Activated CD4-positive, alpha-beta T cell treated with anti-CD3 and anti-CD28 coated beads for 1 hour (primary cell): Measurements from ENCODE around the gene GNAI1.

ENCODE experiments used
- DNase-seq: peaks from one replicate; pipeline ENCODE4 v3.0.0-alpha.2; 2020

The GNAI1 gene

DNA sequence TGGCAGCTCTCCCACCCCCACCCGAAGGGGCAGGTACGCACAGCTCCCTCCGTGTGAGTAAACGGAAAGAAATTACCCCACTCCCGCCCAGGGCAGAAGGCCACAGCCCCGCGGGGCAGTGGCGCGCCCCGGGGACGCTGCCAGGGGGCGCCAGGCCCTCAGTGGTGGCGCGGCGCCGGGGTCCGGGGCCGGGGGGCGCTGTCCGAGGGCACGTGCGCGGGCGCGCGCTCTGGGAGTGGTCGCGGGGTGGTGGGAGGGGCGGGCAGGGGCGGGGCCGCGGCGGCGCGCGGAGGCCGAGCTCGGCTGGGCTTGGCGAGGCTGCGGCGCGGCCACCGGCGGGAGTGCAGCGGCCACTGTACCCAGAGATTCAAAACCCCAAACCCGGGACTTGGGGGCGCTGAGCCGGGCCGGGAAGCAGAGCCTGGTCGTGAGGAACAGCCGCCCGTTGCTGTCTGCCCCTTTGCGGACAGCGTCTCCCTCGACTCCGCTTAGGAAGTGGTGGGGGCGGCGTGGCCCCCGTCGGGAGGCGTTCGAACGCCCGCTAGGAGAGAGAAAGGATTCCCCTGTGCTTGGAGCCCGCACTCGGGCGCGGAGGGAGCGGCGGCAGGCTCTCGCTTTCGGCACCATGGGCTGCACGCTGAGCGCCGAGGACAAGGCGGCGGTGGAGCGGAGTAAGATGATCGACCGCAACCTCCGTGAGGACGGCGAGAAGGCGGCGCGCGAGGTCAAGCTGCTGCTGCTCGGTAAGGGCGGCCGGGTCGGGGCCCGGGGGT is at the start of gene GNAI1:
Gene GNAI1, plus strand, starts transcription at position 296 of the 773 bp plus-strand sequence. Its CDS starts 330 bp downstream, at position 626.
- DNase-seq, result no peak

DNA sequence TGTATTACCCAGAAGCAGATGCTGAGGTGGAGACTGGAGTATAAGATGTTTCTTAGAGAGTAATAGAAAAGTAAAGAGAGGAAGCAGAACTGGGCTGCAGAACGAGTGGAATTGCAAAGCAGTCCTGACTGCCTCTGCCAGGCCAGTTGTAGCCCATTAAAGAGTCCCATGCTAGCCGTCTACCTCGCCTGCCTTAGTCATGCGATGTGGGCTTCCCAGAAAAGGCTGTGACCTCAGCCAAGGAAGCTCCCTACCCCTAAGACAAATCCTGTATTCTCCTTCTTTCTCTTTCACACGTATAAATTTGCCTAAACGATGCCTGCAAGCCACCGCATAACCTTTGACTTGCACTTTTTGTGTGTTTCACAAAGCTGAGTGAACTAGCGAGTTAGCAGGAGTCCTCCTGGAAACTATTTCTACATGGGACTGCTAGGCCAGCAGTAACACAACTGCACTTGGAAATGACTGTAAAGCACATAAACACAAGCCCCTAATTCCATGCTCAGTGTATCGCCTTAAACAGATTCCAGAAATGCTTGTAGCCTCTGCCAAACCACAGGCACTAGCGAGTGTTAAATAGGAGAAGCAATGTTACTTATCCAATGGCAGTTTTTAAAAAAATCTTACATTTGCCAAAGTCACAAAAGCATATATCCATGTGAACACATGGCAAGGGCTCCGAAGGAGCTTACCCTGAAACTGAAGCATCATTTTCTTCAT is 47.4 kb upstream of the GNAI1 start:
- DNase-seq, result no peak

DNA sequence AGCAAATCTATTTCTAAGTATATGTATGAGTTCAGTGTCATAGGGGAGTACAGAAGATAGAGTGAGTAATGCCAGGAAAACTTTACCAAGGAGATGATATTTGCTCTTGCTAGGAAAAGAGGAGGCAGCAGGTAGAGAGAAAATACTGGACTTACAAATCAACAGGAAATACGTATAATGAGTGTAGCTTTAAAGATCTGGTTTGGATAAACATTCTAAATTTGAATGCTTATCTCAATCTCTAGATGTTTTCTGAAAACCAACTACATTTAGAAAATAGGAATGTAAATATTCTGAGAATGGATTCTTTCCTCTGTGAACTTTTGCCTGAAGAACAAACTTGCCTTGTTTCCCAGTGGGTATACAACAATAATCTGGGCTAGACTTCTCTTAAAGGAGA is 46.9 kb upstream of the GNAI1 start:
- DNase-seq, result no peak

DNA sequence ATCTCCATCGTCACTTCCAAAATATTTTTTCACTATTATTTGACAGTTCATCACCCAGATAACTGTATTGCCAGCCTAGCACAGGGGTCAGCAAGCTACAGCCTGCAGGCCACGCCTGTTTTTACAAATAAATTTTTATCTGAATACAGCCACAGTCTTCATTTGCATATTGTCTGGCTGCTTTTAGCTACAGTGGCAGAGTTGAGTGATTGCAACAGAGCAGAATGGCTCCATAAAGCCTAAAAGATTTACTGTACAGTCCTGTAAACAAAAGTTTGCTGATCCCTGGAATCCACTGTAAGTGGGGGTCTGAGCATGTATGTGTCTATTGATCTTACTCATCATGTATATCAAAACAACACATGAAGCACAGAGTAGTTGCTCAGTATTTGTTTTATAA is 45.9 kb upstream of the GNAI1 start:
- no peak for DNase-seq

DNA sequence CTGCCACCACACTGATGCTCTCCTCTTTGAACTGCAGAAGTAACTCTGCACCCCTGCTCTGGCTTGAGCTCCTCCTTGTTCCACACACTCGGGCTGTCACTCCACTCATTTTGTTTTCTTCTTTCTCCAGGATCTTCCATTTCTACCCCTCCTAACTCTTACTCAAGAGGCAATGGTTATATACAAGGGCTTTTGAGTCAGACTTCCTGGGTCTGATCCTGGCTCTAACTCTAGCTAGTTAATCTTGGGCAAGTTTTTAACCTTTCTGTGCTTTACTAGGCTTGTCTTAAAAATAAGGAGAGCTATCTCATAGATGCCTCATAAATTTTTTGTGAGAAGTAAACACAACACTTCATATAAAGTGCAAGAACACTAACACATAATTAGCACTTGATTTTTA is 45.3 kb upstream of the GNAI1 start:
- DNase-seq, result no peak

DNA sequence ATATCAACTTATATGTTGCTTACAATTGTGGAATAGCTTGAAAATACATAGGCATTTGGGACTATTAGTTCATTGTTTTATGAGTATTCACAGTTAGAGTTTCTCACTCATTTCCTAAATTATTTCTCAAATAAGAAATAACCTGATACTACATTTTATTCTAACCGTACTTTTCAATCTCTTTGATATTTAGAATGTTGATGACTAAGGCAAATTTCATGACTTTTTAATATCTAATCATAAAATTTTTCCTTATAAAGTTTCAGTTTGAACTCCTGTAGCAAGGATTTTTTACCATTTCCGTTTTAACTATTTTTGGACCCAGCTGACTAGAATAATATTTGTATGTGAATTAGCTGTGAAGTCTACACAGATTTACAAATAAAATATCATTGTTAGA is 41.3 kb upstream of the GNAI1 start:
- DNase-seq, result no peak

DNA sequence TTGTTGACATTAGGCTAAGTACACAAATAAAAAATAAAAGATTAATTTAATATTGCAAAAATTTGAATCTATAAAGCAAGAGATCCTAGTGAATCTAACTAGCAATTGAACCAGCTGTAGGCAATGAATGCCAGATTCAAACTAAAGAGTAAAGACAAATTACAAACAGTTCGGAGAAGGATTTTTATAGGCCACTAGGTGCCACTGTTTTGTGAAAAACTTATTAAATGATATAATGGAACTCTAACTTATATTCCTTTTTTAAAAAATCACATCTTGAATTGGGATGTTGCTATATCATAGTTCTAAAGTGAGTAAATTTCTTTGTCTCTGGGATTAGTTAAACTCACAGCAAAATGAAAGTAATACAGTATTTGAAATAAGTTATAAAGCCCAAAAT is 39.1 kb upstream of the GNAI1 start:
- DNase-seq, result no peak

DNA sequence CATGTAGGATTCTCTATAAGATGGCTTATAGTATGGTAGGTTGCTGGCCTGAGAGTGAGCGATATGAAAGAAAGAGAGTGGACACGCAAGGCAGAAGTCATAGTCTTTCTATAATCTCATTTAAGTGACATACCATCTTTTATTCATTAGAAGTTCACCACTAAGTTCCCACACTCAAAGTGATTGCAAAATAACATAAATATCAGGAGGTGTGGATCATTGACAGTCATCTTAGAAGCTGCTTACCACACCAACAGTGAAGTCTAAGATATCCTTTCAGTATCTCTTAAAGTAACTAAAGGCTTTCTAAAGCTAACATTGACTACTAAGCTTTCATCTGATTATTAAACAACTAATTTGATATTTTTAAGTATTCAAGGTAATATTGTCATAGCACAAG is 36.9 kb upstream of the GNAI1 start:
- no peak for DNase-seq

DNA sequence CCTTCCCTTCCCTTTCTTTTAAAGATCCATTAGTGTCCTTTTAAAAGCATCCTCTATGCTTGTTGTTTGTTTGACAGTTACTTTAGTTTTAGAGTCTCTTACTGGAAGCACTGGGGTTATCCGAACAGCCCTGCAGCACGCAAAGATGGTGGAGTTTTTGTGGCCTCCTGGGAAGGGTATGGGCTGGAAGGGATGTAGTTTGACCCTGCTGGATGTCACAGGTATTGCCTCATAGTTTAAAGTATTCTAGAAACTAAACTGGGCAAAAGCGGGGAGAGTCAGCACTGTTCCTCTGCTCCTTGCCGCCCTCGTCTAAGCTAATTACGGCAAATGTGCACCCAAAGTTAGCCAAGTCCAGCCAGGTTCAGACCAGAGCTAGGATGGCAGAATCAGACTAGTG is 35.8 kb upstream of the GNAI1 start:
- DNase-seq, result no peak

DNA sequence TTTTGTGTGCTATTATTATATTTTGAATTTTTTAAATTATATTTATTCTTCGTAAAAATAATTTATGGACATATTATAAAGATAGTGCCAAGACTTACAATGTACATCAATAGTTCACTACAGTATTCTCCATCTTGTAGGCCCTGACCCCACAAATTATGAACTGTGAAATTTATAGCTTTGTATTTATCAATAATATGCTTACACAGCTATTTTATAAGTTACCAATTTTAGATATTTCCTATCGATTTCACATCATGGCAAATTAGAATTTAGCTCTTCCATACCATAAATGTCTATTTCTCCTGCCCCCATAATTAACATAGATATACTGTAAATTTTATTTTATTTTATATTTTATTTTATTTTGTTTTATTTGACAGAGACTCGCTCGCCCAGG is 34.4 kb upstream of the GNAI1 start:
- DNase-seq, result no peak

DNA sequence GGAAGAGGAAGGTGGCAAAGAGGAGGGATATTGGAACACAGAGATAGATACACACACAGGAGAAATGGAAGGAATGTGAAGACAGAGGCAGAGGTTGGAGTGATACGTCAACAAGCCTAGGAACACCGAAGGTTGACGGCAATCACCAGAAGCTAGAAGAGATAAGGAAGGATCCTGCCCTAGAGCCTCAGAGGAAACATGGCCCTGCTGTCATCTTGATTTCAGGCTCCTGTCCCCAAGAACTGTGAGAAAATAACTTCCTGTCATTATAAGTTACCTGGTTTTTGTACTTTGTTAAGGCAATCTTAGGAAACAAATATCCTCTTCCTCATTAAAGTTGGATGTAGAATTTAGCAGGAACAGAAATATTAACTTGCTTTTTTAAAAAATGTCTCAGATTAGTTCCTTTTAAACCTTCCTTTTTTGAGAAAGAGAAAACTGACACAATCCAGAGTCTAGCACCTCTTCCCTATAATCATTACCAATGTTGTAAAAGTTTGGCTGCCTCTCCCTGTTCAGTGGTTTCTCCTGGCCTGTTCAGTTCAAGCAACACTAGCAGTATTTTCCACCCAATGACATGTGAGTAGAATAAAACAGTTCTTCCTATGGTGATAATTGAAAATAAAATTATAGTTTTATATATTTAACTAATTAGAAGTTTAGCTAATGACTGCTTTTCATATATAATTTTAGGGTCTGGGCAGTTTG is 28.8 kb upstream of the GNAI1 start:
- no peak for DNase-seq

DNA sequence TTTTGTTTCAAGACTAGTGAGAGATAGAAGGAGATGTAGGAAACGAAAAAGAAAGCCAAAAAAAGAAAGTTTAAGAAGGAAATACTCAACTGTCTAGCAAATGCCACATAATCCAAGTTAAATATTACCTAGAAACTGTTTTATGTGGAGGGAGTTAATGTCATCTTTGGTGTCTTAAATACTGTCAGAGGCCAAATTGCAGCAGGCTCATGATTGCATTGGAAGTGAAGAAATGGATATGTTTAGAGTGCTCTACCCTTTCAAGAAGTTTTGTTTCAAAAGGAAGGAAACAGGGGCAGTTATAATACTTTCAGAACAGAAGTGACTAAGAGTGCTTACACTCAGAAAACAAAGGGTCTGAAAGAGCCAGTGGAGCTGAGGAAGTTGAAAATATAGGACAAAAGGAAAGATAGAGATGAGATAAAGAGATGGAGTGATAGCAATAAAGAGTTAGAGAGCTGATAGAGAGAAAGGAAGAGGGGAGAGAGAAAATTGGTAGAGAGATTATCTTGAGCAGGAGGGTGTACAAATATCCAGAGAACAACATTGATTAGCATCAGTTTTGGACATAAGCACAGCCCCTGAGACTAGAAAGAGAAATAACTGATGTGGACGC is 28.0 kb upstream of the GNAI1 start:
- DNase-seq, result no peak

DNA sequence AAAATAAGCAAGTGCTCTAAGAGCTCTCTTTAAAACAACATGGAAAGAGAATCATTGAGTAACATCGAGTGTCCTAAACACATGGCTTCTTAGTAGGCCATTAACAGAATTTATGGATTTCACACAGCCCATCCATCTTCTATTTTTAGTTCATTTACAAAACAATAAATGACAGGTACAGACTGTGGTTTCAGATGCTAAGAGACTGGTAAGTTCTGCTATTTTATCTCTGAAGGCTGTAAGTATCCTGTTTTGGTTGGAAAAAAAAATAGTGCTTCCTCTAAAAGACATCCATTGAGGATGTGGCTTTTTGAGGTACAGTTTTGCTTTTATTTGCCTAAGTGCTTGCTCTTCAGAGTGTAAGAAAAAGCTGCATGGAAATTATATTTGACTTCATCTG is 27.4 kb upstream of the GNAI1 start:
- no peak for DNase-seq

DNA sequence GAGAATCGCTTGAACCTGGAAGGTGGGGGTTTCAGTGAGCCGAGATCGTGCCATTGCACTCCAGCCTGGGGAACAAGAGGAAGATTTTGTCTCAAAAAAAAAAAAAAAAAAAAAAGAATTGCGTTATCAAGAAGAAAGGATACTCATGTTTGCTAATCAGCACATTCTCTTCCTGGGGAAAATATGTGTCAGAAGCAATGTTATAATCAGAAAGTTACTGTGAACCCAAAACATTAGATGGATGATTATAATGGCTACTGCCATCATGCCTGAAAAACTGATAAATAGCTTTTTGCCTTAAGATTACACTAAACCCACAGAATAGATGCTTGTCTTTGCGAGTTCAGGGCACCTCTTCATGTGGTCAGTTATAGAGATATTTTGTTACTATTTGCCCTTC is 24.3 kb upstream of the GNAI1 start:
- no peak for DNase-seq

DNA sequence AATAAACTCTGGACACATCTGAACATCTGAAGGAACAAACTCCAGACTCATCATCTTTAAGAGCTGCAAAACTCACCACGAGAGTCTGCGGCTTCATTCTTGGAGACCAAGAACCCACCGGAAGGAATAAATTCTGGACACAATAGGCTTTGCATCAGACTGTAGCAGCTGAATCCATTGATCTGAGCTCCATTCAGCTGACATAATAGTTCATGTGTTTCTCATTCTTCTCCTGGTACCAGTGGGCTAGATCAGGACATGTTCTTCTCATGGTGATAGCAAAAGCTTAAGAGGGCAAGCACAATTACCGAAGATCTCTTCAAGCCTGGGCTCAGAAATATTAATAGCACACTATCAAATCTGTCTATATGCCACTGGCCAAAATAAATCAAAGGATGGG is 20.5 kb upstream of the GNAI1 start:
- DNase-seq, result no peak

DNA sequence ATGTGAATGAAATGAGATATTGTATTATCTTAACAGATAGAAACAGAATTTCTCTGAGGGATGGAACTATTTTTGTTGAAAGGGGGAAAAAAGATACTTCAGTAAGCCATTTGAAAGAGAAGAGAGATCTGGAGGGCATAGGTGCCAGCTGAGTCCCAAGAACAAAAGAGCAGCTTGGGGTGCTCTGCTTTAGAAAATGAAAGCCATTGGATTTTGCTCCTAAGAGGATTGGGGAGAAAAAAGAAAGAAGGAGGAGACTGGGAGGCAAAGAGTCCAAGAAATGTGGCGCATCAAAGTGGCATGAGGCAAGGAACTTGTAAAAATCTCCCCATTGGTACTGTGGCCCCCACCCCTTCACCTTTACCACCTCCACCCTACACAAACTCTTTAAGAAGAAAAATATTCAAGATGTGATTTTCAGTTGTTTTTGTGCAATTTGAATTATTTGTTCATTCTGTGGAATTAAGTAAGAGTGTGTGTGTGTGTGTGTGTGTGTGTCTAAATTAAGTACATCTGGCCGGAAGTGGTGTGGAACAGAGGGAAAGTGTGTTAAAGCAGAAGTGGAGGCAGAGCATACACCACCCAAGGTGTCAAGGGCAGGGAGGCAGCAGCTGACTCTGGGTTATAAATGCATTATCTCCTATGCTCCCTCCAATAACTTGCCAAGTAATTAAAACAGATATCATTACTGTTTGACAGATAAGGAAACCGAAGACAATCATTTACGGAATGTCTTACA is 9.9 kb upstream of the GNAI1 start:
- DNase-seq, result no peak

DNA sequence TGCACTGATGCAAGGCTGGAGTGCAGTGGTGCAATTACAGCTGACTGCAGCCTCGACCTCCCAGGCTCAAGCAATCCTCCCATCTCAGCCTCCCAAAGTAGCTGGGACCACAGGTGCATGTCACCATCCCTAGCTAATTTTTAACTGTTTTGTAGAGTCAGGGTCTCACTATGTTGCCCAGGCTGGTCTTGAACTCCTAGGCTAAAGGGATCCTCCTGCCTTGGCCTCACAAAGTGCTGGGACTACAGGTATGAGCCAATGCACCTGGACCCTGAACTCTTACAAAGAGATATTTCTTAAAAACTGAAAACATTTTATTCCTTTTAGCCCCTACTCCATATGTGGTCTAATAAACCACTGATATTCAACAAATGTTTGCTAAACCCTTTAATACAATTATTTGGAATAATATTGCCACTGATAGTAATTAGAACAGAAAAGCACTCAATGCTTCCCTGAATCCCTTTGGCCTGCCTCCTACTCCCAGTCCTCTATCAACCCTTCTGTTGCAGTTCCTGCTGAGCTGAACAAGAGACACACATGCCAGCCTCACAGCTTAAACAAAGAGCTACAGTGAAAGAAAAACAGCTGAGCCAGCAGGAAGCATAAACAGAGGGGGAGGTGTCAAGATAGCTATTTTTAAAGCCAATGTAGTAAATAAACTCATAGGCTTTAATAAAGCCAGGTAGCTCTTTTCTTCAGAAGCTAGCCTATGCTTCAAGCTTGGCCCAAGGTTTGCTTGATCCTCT is 7.0 kb upstream of the GNAI1 start:
- DNase-seq, result no peak

DNA sequence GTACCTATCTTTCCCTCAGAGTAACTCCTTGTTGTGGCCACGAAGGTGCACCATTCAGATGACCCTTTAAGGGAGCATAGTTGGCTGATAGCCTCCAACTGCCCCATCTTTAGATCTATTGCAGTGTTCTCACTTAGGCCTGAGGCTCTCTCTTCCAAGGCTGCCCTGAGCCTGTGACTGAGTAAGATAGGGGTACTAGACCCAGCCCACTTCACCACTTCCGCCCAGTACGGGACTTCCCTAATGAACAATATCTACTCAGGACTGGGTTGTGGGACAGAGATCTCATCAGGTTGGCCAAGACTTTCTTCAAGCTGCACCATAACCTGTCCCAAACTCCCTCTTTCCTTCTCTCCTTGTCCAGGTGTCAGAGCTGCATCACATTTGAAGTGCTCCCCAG is 5.7 kb upstream of the GNAI1 start:
- DNase-seq, result no peak

DNA sequence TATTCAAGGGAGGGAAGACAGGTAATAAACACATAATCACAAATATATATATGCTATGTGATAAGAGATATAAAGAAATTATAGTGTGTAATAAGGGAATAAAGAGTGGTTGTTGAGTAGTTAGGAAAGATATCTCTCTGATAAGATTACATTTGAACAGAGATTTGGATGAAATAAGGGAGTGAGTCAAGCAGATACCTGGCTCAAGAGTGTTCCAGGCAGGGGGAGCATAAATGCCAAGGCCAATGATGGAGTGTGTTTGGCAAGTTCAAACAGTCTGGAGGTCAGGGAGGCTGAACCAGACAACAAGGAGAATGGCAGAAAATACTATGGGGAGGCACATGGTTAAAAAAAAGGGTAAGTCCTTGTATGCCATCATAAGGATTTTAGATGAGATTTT is 4.8 kb upstream of the GNAI1 start:
- no peak for DNase-seq

DNA sequence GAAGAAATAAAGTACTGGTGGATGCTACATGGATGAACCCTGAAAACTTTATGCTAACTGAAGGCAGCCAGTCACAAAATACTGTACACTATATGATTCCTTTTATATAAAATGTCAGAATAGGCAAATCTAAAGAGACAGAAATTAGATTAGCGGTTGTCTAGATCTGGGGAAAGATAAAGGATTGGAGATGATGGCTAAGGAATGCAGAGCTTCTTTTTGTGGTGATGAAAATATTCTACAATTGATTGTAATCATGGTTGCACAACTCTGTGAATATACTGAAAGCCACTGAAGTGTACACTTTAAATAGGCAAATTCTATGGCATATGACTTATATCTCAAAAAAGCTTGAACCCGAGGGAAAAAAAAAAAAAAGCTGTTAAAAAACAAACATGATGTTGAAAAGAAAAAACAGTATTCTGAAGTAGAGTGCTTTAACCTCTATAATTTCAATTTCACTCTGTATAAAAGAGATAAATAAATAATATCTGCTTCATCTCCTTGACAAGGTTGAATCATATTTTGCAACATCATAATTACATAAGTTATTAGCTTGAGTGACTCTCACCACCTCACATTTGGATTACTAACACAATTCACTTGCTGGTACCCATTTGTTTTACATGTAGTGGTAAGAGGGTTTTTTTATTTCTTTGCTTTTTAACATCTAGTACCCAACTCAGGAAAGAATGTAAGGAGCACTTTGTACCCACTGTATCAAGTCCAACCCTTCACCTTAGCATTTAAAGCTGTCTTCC is 2.8 kb upstream of the GNAI1 start:
- DNase-seq, result no peak

DNA sequence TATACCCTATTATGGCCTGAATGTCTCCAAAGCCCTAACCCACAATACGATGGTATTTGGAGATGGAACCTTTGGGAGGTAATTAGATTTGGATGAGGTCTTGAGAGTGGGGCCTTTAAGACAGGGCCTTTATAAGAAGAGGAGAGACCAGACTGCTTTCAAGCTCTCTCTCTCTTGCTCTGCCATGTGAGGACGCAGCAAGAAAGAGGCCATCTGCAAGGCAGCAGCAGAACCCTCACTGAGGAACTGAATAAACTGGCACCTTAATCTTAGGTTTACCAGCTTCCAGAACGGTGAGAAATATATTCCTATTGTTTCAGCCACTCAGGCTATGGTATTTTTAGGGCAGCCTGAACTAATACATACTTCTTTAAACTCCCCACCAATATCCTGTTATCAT is 2.0 kb upstream of the GNAI1 start:
- no peak for DNase-seq
